CD4-positive, alpha-beta T cell (primary cell): ENCODE data around the gene ENTR1. TPM values are rescaled to one million over a fixed set of nuclear protein-coding genes. Genes with fewer than 3 reads are reported as not detected.

ENCODE experiments used
- ATAC-seq: fragments of 200-7000 bp; cut with Tn5 transposase; one replicate; pipeline ENCODE4 v1.10.0; 2022; ENCODE audit warnings: mild to moderate bottlenecking; ENCODE audit not compliant: poor library complexity
- CTCF ChIA-PET: fragments of 350-600 bp; sonication (Branson Sonifier 250); formaldehyde crosslinking; loops from one replicate; lab custom pipeline; 2021; ENCODE audit warnings: antibody characterized with exemption, inconsistent platforms; lab: Charles Lee
- POLR2A ChIA-PET: fragments of 350-600 bp; sonication (Branson Sonifier 250); formaldehyde crosslinking; loops from one replicate; lab custom pipeline; 2021; ENCODE audit warnings: antibody characterized with exemption, inconsistent platforms; lab: Charles Lee
- DNase-seq, 14 experiments: peaks; one replicate each; pipeline ENCODE4 v3.0.0-alpha.2; 2013 to 2020; ENCODE audit warnings: mixed read lengths in 2 of 14
- H3K27ac ChIP-seq, 2 donors: one replicate each; pipeline versions ENCODE4 v1.5.1 to v1.7.0; 2013; ENCODE audit warnings: low read length in 2 of 2, low read depth in 1 of 2, mild to moderate bottlenecking in 1 of 2
- H3K27me3 ChIP-seq, 2 experiments: 1 replicate in 1 of 2; 2 replicates in 1 of 2; pipeline versions ENCODE4 v1.6.1 to v1.7.0; 2013; ENCODE audit warnings: low read length in 2 of 2, control low read depth in 1 of 2, mild to moderate bottlenecking in 1 of 2, moderate library complexity in 1 of 2; ENCODE audit not compliant: insufficient read depth in 2 of 2, control insufficient read depth in 1 of 2
- H3K36me3 ChIP-seq: one replicate; pipeline ENCODE4 v1.6.1; 2013; ENCODE audit warnings: low read length, control low read depth; ENCODE audit not compliant: insufficient read depth
- H3K4me1 ChIP-seq: one replicate; pipeline ENCODE4 v1.6.1; 2013; ENCODE audit warnings: low read length, control low read depth; ENCODE audit not compliant: insufficient read depth
- H3K4me3 ChIP-seq: one replicate; pipeline ENCODE4 v1.5.1; 2013; ENCODE audit warnings: mild to moderate bottlenecking, low read length, moderate library complexity
- H3K9me3 ChIP-seq, 2 experiments: 1 replicate in 1 of 2; 2 replicates in 1 of 2; pipeline versions ENCODE4 v1.6.1 to v1.7.0; 2013; ENCODE audit warnings: low read length in 2 of 2, mild to moderate bottlenecking in 2 of 2, control low read depth in 1 of 2, moderate library complexity in 1 of 2; ENCODE audit not compliant: control insufficient read depth in 1 of 2, insufficient read depth in 1 of 2
- H3K27ac Mint-ChIP-seq: one replicate; pipeline ENCODE4 v1.8.0; 2020; ENCODE audit warnings: mixed read lengths
- H3K27me3 Mint-ChIP-seq: one replicate; pipeline ENCODE4 v1.8.0; 2021; ENCODE audit warnings: mixed read lengths
- H3K36me3 Mint-ChIP-seq: one replicate; pipeline ENCODE4 v1.8.0; 2021; ENCODE audit warnings: low read depth, mixed read lengths
- H3K4me1 Mint-ChIP-seq: one replicate; pipeline ENCODE4 v1.8.0; 2021; ENCODE audit warnings: low read depth, mixed read lengths
- H3K4me3 Mint-ChIP-seq: one replicate; pipeline ENCODE4 v1.8.0; 2020; ENCODE audit warnings: mild to moderate bottlenecking, mixed read lengths
- H3K9me3 Mint-ChIP-seq: one replicate; pipeline ENCODE4 v1.8.0; 2020; ENCODE audit warnings: mixed read lengths
- intact Hi-C, 2 experiments: fragments of 100-400 bp; cut with DNase I in 1 of 2; cut with micrococcal nuclease in 1 of 2; formaldehyde crosslinking; loops; one replicate each; pipeline versions ENCODE4 v1.15.1 to v1.9.0; 2023 to 2025; cut with DNase I, micrococcal nuclease
- total RNA-seq, 174 experiments: library from RNA in 2 of 174; stranded (reverse) in 2 of 174; gene quantifications; one replicate each; pipeline ENCODE4 v1.2.3 and lab custom pipeline; 2021 to 2026
- TF ChIP-seq, protein P1 (sequence below): fragments of 200-600 bp; IDR thresholded peaks from one replicate; pipeline ENCODE4 v1.8.0; 2022; ENCODE audit warnings: antibody characterized with exemption, mild to moderate bottlenecking

Gene ENTR1
- total RNA-seq, 2 experiments from 2014 or later, result 37.7 to 43.2 TPM

DNA sequence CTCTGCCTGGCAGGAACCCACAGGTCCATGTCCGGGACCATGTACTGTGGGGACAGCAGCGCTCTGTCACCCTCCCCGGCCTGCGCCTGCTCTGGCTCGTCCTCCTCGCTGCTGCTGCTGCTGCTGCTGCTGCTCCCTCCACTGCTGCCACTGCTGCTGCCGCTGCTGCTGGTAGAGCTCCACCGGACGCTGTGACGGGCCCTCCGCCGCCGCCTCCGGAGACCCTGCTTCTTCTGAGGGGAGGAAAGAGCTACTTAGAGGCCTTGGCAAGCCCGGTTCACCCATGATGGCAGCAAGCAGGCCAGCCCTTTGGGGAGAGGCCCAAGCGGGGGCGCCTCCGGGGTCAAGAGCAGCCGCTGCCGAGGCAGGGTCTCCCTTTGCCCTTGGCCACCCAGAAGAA, 27.0 kb downstream of the ENTR1 start:
- no peak overlapping the region for H3K4me3 Mint-ChIP-seq
- no peak overlapping the region for H3K4me3 ChIP-seq
- intact Hi-C loops, result no loop called here
- H3K4me1 Mint-ChIP-seq, result peaks cover 18% of the 10 kb centered on the region
- no peaks in the 10 kb centered on the region for H3K27me3 ChIP-seq
- POLR2A ChIA-PET, result no interaction called here
- H3K9me3 ChIP-seq, result no peaks in the 10 kb centered on the region
- ATAC-seq (no peak), DNase-seq (no peak)
- H3K9me3 Mint-ChIP-seq, result no peaks in the 10 kb centered on the region
- no peaks in the 10 kb centered on the region for H3K27me3 Mint-ChIP-seq
- peaks cover 51% of the 10 kb centered on the region for H3K36me3 ChIP-seq
- CTCF ChIA-PET, result no interaction called here
- TF ChIP-seq, protein P1, sequence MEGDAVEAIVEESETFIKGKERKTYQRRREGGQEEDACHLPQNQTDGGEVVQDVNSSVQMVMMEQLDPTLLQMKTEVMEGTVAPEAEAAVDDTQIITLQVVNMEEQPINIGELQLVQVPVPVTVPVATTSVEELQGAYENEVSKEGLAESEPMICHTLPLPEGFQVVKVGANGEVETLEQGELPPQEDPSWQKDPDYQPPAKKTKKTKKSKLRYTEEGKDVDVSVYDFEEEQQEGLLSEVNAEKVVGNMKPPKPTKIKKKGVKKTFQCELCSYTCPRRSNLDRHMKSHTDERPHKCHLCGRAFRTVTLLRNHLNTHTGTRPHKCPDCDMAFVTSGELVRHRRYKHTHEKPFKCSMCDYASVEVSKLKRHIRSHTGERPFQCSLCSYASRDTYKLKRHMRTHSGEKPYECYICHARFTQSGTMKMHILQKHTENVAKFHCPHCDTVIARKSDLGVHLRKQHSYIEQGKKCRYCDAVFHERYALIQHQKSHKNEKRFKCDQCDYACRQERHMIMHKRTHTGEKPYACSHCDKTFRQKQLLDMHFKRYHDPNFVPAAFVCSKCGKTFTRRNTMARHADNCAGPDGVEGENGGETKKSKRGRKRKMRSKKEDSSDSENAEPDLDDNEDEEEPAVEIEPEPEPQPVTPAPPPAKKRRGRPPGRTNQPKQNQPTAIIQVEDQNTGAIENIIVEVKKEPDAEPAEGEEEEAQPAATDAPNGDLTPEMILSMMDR, result no peak
- H3K36me3 Mint-ChIP-seq, result peaks cover 40% of the 10 kb centered on the region
- H3K4me1 ChIP-seq, result peaks cover 22% of the 10 kb centered on the region
- no peak overlapping the region for H3K27ac Mint-ChIP-seq
- H3K27ac ChIP-seq, result no peak overlapping the region

GRCh38 chr9:136381966-136382513, 28.4 kb downstream of the ENTR1 start:
- CTCF ChIA-PET, result interaction anchor here (1.2 kb wide), 1 partner anchor 18 kb away, joined by 4 read pairs; the partner anchor contains the start of gene DNLZ
- intact Hi-C loops, result no loop called here
- H3K9me3 ChIP-seq, result no peaks in the 10 kb centered on the region
- H3K4me3 ChIP-seq, result no peak overlapping the region
- H3K4me3 Mint-ChIP-seq, result no peak overlapping the region
- peaks cover 22% of the 10 kb centered on the region for H3K4me1 ChIP-seq
- no peak overlapping the region for H3K27ac Mint-ChIP-seq
- H3K27ac ChIP-seq, result no peak overlapping the region
- POLR2A ChIA-PET, result no interaction called here
- H3K36me3 ChIP-seq, result peaks cover 39% of the 10 kb centered on the region
- DNase-seq (no peak), ATAC-seq (no peak)
- no peaks in the 10 kb centered on the region for H3K9me3 Mint-ChIP-seq
- TF ChIP-seq, protein P1, result no peak
- peaks cover 18% of the 10 kb centered on the region for H3K4me1 Mint-ChIP-seq
- H3K27me3 Mint-ChIP-seq, result no peaks in the 10 kb centered on the region
- H3K27me3 ChIP-seq, result no peaks in the 10 kb centered on the region
- peaks cover 30% of the 10 kb centered on the region for H3K36me3 Mint-ChIP-seq

- ATAC-seq (no peak), DNase-seq (no peak)
- no peaks in the 10 kb centered on the region for H3K27me3 Mint-ChIP-seq
- Histone ChIP-seq H3K36me3 (peaks cover 36% of the 10 kb centered on the region), H3K4me1 (peaks cover 22% of the 10 kb centered on the region), H3K4me3 (no peak overlapping the region), H3K27me3 (no peaks in the 10 kb centered on the region), H3K9me3 (no peaks in the 10 kb centered on the region), H3K27ac (no peak overlapping the region)
- ChIA-PET CTCF (interaction anchor here (1.2 kb wide), 1 partner anchor 18 kb away, joined by 4 read pairs; the partner anchor contains the start of gene DNLZ), POLR2A (no interaction called here)
- H3K4me3 Mint-ChIP-seq, result no peak overlapping the region
- TF ChIP-seq, protein P1, result no peak
- no peak overlapping the region for H3K27ac Mint-ChIP-seq
- peaks cover 18% of the 10 kb centered on the region for H3K4me1 Mint-ChIP-seq
- H3K9me3 Mint-ChIP-seq, result no peaks in the 10 kb centered on the region
- intact Hi-C loops, result no loop called here
- H3K36me3 Mint-ChIP-seq, result peaks cover 28% of the 10 kb centered on the region
Measured at GRCh38 chr9:136381311-136381710, 29.1 kb downstream of the ENTR1 start.
